Liver (tissue), 9 donors: ENCODE results near the gene PARD3B. TPM values are rescaled to one million over a fixed set of nuclear protein-coding genes. Genes with fewer than 3 reads are reported as not detected.

Experiments used
- DNase-seq: peaks from one replicate; pipeline ENCODE4 v3.0.0-alpha.2; 2017; ENCODE audit warnings: low spot score
- H3K27ac ChIP-seq, 2 donors: one replicate each; pipeline ENCODE4 v1.7.0; 2013; ENCODE audit warnings: inconsistent platforms in 2 of 2, low read length in 2 of 2, control low read depth in 1 of 2, low read depth in 1 of 2, mild to moderate bottlenecking in 1 of 2
- H3K27me3 ChIP-seq, 4 donors: one replicate each; pipeline versions ENCODE4 v1.6.1 to v1.7.0; 2013; ENCODE audit warnings: low read length in 3 of 4, inconsistent platforms in 1 of 4, mild to moderate bottlenecking in 1 of 4, moderate library complexity in 1 of 4; ENCODE audit not compliant: control insufficient read depth in 4 of 4, insufficient read depth in 4 of 4
- H3K36me3 ChIP-seq, 4 donors: one replicate each; pipeline versions ENCODE4 v1.6.1 to v1.7.0; 2013; ENCODE audit warnings: low read length in 3 of 4, mild to moderate bottlenecking in 3 of 4, low read depth in 1 of 4, moderate library complexity in 1 of 4; ENCODE audit not compliant: control insufficient read depth in 4 of 4, insufficient read depth in 3 of 4
- H3K4me1 ChIP-seq, 4 donors: one replicate each; pipeline versions ENCODE4 v1.6.1 to v1.7.0; 2013; ENCODE audit warnings: low read length in 3 of 4, mild to moderate bottlenecking in 3 of 4, moderate library complexity in 1 of 4; ENCODE audit not compliant: control insufficient read depth in 4 of 4, insufficient read depth in 4 of 4
- H3K4me3 ChIP-seq, 3 donors: one replicate each; pipeline versions ENCODE4 v1.6.1 to v1.7.0; 2013; ENCODE audit warnings: low read length in 3 of 3, control low read depth in 1 of 3, low read depth in 1 of 3, mild to moderate bottlenecking in 1 of 3
- H3K9ac ChIP-seq, 2 donors: one replicate each; pipeline ENCODE4 v1.7.0; 2013; ENCODE audit warnings: low read length in 2 of 2, mild to moderate bottlenecking in 2 of 2, moderate library complexity in 2 of 2, control low read depth in 1 of 2, low read depth in 1 of 2
- H3K9me3 ChIP-seq, 4 donors: one replicate each; pipeline versions ENCODE4 v1.6.1 to v1.7.0; 2013; ENCODE audit warnings: low read length in 3 of 4; ENCODE audit not compliant: control insufficient read depth in 4 of 4
- ATF3 ChIP-seq: IDR thresholded peaks from 2 replicates; pipeline ENCODE4 v1.6.1; 2016; ENCODE audit warnings: antibody characterized with exemption
- CTCF ChIP-seq: fragments of 150-350 bp; IDR thresholded peaks from 2 replicates; pipeline ENCODE4 v1.5.1; 2017; ENCODE audit warnings: improper control_type of control experiment, low read depth, low read length; ENCODE audit not compliant: missing input control
- EGR1 ChIP-seq, 2 donors: IDR thresholded peaks; 2 replicates each; pipeline ENCODE4 v1.6.1; 2016 to 2018; ENCODE audit warnings: antibody characterized with exemption in 2 of 2, low read depth in 2 of 2
- FOXA2 ChIP-seq: IDR thresholded peaks from 2 replicates; pipeline ENCODE4 v1.6.1; 2016; ENCODE audit warnings: antibody characterized with exemption
- GABPA ChIP-seq, 2 donors: IDR thresholded peaks in 1 of 2; conservative IDR thresholded peaks in 1 of 2; 2 replicates each; pipeline ENCODE4 v1.6.1; 2016; ENCODE audit warnings: antibody characterized with exemption in 2 of 2, mild to moderate bottlenecking in 1 of 2, moderate library complexity in 1 of 2
- HNF4A ChIP-seq, 2 donors: conservative IDR thresholded peaks; 2 replicates each; pipeline ENCODE4 v1.6.1; 2016; ENCODE audit warnings: antibody characterized with exemption in 2 of 2, mild to moderate bottlenecking in 2 of 2
- HNF4G ChIP-seq: IDR thresholded peaks from 2 replicates; pipeline ENCODE4 v1.6.1; 2016; ENCODE audit warnings: antibody characterized with exemption
- JUND ChIP-seq, 2 donors: IDR thresholded peaks; 2 replicates each; pipeline ENCODE4 v1.6.1; 2016; ENCODE audit warnings: antibody characterized with exemption in 2 of 2
- MAX ChIP-seq: IDR thresholded peaks from 2 replicates; pipeline ENCODE4 v1.6.1; 2016; ENCODE audit warnings: antibody characterized with exemption
- NR2F2 ChIP-seq: IDR thresholded peaks from 2 replicates; pipeline ENCODE4 v1.6.1; 2016; ENCODE audit warnings: antibody characterized with exemption
- RAD21 ChIP-seq, 2 donors: IDR thresholded peaks; 2 replicates each; pipeline ENCODE4 v1.6.1; 2016; ENCODE audit warnings: antibody characterized with exemption in 2 of 2, mild to moderate bottlenecking in 2 of 2
- REST ChIP-seq: IDR thresholded peaks from 2 replicates; pipeline ENCODE4 v1.6.1; 2016; ENCODE audit warnings: antibody characterized with exemption, mild to moderate bottlenecking
- RXRA ChIP-seq, 2 donors: IDR thresholded peaks; 2 replicates each; pipeline ENCODE4 v1.6.1; 2017 to 2018; ENCODE audit warnings: antibody characterized with exemption in 2 of 2, mild to moderate bottlenecking in 1 of 2
- SP1 ChIP-seq: IDR thresholded peaks from 2 replicates; pipeline ENCODE4 v1.6.1; 2018; ENCODE audit warnings: antibody characterized with exemption, mild to moderate bottlenecking
- TAF1 ChIP-seq: conservative IDR thresholded peaks from 2 replicates; pipeline ENCODE4 v1.6.1; 2016; ENCODE audit warnings: antibody characterized with exemption, mild to moderate bottlenecking
- ZBTB33 ChIP-seq: IDR thresholded peaks from 2 replicates; pipeline ENCODE4 v1.6.1; 2016; ENCODE audit warnings: antibody characterized with exemption
- WGBS: extraction: QIAGEN DNeasy Blood & Tissue Kit; methylation state at CpG from one replicate; pipeline ENCODE4 v1.1.7; 2013; 5-methylcytosine and 5-hydroxymethylcytosine counted together
- polyA plus RNA-seq, 2 donors: library from polyadenylated mRNA; stranded (reverse) in 1 of 2; unstranded in 1 of 2; fragments of 200-250 nt in 1 of 2; fragments of >200 nt in 1 of 2; fragmentation: Nextera tagmentation in 1 of 2; extraction: Ambion mirVana in 1 of 2; gene quantifications; one replicate each; pipeline versions ENCODE4 v1.2.1 to v1.2.3, GENCODE V29; 2013 to 2015
- total RNA-seq, 2 donors: library from RNA; depleted of rRNA; stranded (reverse); fragments of >200 nt; gene quantifications; one replicate each; pipeline ENCODE4 v1.2.3, GENCODE V29; 2014
- donor health status: healthy.
- donor health status: healthy.
- donor health status: healthy.
- donor health status: healthy.
- donor health status: healthy.

Gene PARD3B
- total and polyA plus RNA-seq, 4 donors: 1.1 to 10.3 (median 3.7) TPM

- Histone ChIP-seq H3K27ac (no peak overlapping the region), H3K4me1 (peaks cover 0 to 18% (median 3%) of the 10 kb centered on the region in 4 donors), H3K36me3 (no peaks in the 10 kb centered on the region), H3K9ac (no peak overlapping the region), H3K4me3 (no peak overlapping the region), H3K9me3 (no peaks in the 10 kb centered on the region), H3K27me3 (no peaks in the 10 kb centered on the region)
- TF ChIP-seq REST (no peak), EGR1 (IDR thresholded peaks at IDR 0.05; ENCODE audit: low read depth in 2 of 2) (no peak), RXRA (IDR thresholded peaks at IDR 0.05) (no peak), NR2F2 (no peak), TAF1 (no peak), HNF4G (no peak), SP1 (no peak), JUND (IDR thresholded peaks at IDR 0.05) (no peak), RAD21 (IDR thresholded peaks at IDR 0.05) (no peak), GABPA (IDR thresholded peaks at IDR 0.05 in 1 of 2, conservative IDR thresholded peaks at IDR 0.05 in 1 of 2) (no peak)
- WGBS: 56% methylated on average over 2 of the region's 2 CpGs
- DNase-seq: no peak
These were observed 25.8 kb downstream of the PARD3B start for GRCh38 chr2:204571041-204571440.

GRCh38 chr2:204571911-204572310 is 26.6 kb downstream of the PARD3B start:
- 54% methylated on average over 2 of the region's 2 CpGs for WGBS

GRCh38 chr2:204573221-204573620 is 27.9 kb downstream of the PARD3B start:
- Histone ChIP-seq H3K36me3 (no peaks in the 10 kb centered on the region), H3K27ac (no peak overlapping the region), H3K4me3 (no peak overlapping the region), H3K27me3 (no peaks in the 10 kb centered on the region), H3K9me3 (no peaks in the 10 kb centered on the region), H3K9ac (no peak overlapping the region), H3K4me1 (peaks cover 0 to 18% (median 3%) of the 10 kb centered on the region in 4 donors)
- WGBS: 96% methylated on average over 2 of the region's 2 CpGs
- no peak for DNase-seq
- TF ChIP-seq EGR1 (IDR thresholded peaks at IDR 0.05; ENCODE audit: low read depth in 2 of 2): no peak
- no peak for TF ChIP-seq RXRA (IDR thresholded peaks at IDR 0.05)
- no peak for TF ChIP-seq CTCF
- no peak for TF ChIP-seq REST
- no peak for TF ChIP-seq HNF4G
- TF ChIP-seq ZBTB33: no peak
- no peak for TF ChIP-seq MAX
- no peak for TF ChIP-seq ATF3

More at GRCh38 chr2:204571911-204572310, 26.6 kb downstream of the PARD3B start:
- no peaks in the 10 kb centered on the region for H3K36me3 ChIP-seq
- H3K27me3 ChIP-seq: no peaks in the 10 kb centered on the region
- no peak for DNase-seq
- H3K4me3 ChIP-seq: no peak overlapping the region
- H3K4me1 ChIP-seq: peaks cover 0 to 18% (median 3%) of the 10 kb centered on the region in 4 donors
- no peak overlapping the region for H3K9ac ChIP-seq
- no peak overlapping the region for H3K27ac ChIP-seq
- peak; percentile 10 to 13 for TF ChIP-seq HNF4A (conservative IDR thresholded peaks at IDR 0.05)
- TF ChIP-seq FOXA2: no peak
- no peaks in the 10 kb centered on the region for H3K9me3 ChIP-seq
